LHCN-M2 (cell line): ENCODE data around the gene LEKR1. TPM values are rescaled to one million over a fixed set of nuclear protein-coding genes. Genes with fewer than 3 reads are reported as not detected.
"Not testable (repeated sequence)": the region's sequence is repeated elsewhere in the genome, so short reads cannot be mapped to it uniquely, and the experiment has no call there.

Experiments
- DNase-seq: peaks from one replicate; pipeline ENCODE4 v3.0.0-alpha.2; 2012; ENCODE audit warnings: low read depth
- polyA plus RNA-seq: library from polyadenylated mRNA; unstranded; fragments of >200 nt; gene quantifications from one replicate; pipeline ENCODE4 v1.2.1, GENCODE V29; 2012; ENCODE audit warnings: missing spikeins
- total RNA-seq: library from RNA; depleted of rRNA; stranded (reverse); fragments of >200 nt; gene quantifications from 2 replicates; pipeline ENCODE4 v1.2.3, GENCODE V29; 2014; rRNA removed

The LEKR1 gene
- total RNA-seq: 0.34 and 1.5 TPM in 2 replicates
- 0.89 TPM for polyA plus RNA-seq

GRCh38 chr3:156826144-156826895 lies at the start of gene LEKR1:
Gene LEKR1 (plus strand): TSS chr3:156826353. CDS start chr3:156829330, 2,977 bp downstream.
- peak; percentile 89 for DNase-seq

- no peak for DNase-seq
These were observed 49.3 kb upstream of the LEKR1 start for GRCh38 chr3:156776871-156777270.

- DNase-seq: peak; percentile 63
These were observed 44.6 kb upstream of the LEKR1 start for GRCh38 chr3:156781310-156782230.

DNA sequence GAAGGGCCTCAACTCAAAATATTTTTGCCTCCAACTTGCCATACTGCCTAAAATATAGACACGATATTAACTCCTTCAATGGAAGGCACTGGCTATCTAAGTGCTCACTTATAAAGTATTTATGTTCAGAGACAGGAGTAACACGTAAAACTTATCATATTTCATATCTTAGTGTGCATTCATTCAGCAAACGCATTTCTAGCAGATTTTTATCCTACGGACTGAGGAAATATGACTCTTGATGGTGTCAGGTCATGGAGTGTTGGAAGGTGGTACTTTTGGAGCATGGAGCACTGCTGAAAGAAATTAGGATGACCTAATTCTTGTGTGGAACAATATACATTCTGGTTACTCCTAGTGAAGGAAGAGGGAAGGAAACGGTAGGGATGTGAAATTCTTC lies 43.8 kb upstream of the LEKR1 start:
- no peak for DNase-seq

- DNase-seq: no peak
These were observed 43.2 kb upstream of the LEKR1 start for GRCh38 chr3:156782921-156783320.

- DNase-seq: no peak
These were observed 39.2 kb upstream of the LEKR1 start for GRCh38 chr3:156787001-156787400.

DNA sequence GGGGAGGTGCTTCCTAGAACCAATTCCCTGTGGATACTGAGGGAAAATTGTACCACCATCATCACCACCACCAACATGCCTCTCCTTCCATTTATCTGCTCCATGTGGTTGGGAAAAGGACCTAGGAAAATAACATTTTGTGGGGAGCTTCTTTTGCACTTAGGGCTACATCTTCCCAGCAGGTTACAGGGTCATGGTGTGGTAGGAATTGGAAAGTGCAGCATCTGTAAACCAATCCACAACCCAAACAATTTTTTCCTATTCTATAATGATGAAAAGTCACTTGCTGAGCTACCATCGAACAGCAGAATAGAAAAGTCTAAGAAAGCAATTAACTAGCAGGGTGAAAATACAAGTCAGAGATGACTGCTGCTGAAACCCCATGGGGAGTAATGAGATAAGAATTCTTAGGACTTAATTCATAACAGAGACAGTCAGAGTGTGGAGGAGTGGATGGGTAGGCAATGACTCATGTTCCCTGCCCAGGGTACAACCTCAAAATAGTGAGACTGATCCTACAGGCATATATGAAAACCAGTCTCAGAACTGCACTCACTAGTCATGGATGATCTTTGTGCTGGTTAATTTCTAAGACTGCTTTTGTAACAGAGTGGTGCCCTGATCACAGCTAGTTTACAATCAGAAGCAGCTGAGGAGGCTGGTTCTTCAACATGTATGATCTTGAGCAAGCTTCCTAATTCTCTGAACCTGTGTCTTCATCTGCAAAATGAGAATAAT lies 38.1 kb upstream of the LEKR1 start:
- peak; percentile 97 for DNase-seq

GRCh38 chr3:156788846-156789245 lies 37.3 kb upstream of the LEKR1 start:
- DNase-seq: no peak

DNA sequence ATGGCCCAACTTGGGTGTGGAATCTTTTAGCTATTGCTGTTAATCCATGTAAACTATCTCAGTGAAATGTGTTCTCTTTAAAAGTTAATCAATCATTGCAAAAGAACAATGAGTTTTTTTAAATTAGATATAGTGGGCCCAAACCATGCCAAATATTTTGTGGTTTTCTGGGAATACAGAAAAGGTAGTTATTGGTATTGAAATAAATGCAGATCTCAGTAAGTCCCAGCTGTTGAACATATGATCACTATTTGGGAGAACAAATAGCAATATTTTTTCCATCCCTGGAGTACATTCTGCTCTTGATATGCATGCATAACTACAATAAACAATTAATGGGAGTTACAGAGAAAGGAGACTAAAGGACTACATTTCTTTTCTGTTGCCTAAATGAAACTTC lies 36.0 kb upstream of the LEKR1 start:
- peak; percentile 31 for DNase-seq

DNA sequence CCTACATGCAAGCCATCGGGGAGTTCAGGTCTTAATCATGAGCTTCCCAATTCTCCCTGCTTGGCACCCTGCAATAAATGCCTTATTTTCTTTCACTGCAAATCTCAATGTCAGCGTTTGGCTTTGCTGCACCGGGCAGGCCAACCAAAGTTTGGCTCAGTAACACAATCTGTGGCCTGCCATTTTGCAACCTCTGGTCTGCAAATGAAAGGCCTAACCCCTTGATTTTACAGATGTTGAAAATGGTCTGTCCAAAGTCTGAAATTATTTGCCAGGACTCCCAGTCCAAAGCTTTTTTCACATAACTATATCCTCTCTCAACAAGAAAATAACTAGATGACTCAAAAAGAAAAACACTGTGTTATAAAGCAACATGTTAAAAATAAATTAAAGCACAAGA lies 34.0 kb upstream of the LEKR1 start:
- DNase-seq: no peak

DNA sequence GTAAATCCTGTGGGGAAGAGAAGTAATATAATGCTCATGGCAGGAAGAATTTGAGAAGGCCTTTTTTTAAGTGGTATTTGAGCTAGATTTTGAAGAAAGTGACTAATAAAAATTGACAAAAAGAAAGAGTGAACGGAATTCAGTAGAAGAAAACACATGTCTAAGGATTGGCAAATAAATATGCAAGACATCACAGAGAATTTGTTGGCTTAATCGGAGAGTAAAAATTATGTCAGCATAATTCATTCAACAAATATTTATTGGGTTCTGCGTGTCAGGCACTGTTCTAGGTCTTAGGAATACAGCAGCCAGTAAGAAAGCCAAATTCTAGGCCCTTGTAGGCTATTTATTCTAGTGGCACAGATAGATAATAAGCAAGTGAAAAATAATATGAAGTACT lies 33.6 kb upstream of the LEKR1 start:
- DNase-seq: no peak

- peak; percentile 50 for DNase-seq
These were observed 33.2 kb upstream of the LEKR1 start for GRCh38 chr3:156792945-156793344.

GRCh38 chr3:156793400-156793799 lies 32.8 kb upstream of the LEKR1 start:
- no peak for DNase-seq

- DNase-seq: no peak
These were observed 32.3 kb upstream of the LEKR1 start for GRCh38 chr3:156793851-156794250.

DNA sequence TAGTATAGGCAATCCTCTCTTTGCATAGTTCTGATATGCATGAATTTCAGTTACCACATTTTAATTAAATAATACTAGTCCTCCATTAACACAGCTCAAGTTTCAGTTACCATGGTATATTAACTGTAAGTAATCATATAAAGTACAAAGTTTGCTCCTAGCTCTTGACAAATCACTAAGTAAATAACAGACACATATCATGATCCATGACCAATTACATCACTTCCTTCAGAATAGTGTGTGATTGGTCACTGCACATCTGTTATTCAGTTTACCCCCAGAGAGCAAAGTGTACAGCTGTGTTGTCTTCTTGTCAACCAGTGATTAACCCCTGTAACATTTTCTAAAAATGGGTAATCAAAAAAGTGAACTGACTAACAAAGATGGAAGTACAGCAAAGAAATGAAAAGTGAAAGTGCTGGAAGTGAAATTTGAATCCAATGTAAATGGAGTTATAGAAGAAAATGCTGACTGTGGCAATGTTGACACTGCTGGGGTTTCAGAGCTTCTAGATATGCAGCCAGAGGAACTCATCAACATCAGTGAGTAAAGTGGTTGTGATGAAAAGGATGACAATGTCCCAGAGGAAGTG lies 30.2 kb upstream of the LEKR1 start:
- peak; percentile 66 for DNase-seq

- DNase-seq: no peak
These were observed 28.8 kb upstream of the LEKR1 start for GRCh38 chr3:156797368-156797767.

DNA sequence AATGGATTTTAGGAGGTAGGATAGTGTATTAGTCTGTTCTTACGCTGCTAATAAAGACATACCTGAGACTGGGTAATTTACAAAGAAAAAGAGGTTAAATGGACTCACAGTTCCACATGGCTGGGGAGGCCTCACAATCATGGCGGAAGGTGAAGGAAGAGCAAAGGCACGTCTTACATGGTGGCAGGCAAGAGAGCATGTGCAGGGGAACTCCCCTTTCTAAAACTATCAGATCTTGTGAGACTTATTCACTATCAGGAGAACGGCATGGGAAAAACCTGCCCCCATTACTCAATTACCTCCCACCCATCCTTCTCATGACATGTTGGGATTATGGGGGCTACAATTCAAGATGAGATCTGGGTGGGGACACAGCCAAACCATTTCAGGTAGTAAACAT lies 25.9 kb upstream of the LEKR1 start:
- DNase-seq: not testable (repeated sequence)

DNA sequence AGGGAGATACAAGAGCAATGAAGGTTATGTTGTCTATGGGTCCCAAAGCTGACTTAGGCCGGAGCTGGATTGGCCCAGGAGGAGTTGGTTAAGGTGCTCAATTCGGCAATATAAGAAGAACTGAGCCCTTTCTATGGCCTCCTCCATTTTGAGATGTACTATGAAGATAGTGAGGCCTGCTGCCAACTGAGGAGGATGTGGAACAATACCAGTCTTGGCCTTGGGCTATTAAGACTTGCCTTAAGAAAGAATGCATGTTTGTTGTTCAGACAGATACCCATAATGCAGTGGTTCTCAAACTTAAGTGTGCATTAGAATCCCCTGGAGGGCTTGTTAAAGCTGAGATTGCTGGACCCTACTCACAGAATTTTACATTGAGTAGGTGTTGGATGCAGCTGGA lies 24.4 kb upstream of the LEKR1 start:
- DNase-seq: no peak

- DNase-seq: no peak
These were observed 23.1 kb upstream of the LEKR1 start for GRCh38 chr3:156802821-156803606.

DNA sequence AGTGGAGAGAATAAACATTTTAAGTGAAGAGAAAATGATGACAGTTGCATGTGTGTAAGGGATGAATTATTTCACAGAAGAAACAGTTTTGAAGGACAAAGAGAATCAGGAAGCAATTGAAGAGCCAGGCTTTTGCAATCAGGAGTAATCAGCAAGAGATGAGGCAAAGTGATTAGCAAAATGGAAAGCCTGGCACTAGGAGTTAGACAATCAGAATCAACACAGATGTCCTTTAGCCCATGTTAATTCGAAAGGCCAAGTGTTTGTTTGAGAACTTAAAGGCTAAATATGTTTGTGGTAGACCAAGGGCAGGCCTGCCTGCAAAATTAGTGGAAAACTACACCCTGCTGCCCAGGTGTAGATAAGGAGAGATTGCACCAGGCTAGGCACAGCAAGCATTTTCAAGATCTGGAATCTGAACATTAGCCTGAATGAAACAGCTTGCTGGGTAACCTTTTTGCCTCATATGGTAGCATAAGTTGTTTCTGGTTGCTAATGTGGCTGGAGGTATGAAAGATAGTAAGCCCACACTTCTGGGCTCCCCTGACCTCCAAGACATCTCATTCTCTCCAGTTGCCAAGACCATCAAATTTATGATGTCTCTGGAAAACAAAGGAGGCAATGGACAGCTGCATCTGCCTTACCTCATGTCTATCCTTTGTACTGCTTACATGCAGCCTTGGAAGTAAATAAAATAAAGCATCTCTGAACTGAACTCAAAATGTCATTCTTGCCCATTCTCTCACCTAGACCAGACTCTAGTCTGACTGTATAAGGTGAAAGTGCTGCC lies 22.0 kb upstream of the LEKR1 start:
- peak; percentile 67 for DNase-seq
